IPS-NIHi11 (cell line): ENCODE results near the gene CAMTA1.
"Not testable (repeated sequence)": the region's sequence is repeated elsewhere in the genome, so short reads cannot be mapped to it uniquely, and the experiment has no call there.

ENCODE experiments used
- DNase-seq: peaks from one replicate; pipeline ENCODE4 v3.0.0; 2012; ENCODE audit warnings: mixed read lengths, low spot score

The CAMTA1 gene

DNA sequence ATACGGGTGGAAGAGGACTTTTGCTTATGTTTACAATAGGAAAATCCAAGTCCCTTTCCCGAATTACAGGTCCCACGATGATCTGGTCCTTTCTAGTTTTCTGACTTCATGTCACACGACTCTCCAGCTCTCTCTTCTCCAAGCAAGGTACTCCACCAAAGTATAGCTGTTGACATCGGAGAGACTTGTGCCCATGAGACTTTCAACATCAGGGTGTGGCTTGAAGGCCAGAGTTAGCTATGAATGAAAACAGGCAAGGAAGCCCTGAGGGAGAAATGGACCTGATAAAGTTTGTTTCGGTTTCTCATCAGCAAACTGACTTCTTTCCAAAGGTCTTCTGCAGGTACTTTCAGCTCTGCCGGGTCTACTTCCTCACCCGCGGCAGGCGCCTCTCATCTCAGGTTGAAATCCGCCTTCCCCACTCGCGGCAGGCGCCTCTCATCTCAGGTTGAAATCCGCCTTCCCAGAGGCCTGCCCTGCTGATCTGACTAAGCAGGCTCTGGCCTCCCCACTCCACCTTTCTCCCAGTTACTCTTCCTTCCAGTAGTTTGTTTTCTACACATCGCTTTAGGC is 996.8 kb downstream of the CAMTA1 start:
- DNase-seq = no peak

- peak; percentile 90 for DNase-seq
These were observed 998.0 kb downstream of the CAMTA1 start for GRCh38 chr1:7783178-7783711.

DNA sequence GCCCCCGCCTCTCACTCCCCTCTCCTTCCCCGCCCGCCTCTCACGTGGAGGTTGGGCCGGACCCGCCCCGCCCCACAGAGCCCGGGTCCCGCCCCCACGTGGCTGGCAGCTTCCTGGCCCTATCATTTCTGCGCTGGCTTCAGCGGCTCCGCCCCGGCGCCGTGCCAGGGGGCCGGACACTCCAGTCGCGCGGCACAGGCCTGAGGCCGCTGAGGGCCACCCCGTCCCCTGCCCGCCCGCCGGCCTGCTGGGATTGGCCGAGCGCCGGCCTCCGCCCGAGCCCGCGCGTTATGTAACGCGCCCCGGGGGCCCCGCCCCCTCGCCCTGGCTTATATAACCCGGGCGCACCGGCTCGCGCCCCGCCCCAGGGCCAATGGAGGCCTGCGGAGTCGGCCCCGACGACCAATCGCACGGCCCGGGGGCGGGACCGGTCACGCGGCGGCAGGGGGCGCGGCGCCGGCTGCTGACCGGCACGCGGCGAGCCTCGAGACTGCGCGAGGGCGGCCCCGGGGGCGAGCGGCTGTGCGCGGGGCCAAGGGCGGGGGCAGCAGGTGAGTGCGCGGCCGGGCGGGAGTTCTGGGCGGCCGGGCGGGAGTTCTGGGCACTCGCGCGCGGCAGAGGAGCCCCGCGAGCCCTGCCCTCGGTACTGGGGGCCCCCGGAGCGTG is 998.7 kb downstream of the CAMTA1 start, which contains the start of gene PER3:
TSS of gene PER3 (plus strand) at position 466 of the 666 bp plus-strand sequence. CDS start 587 bp downstream, outside the sequence.
- peak; percentile 98 for DNase-seq

DNA sequence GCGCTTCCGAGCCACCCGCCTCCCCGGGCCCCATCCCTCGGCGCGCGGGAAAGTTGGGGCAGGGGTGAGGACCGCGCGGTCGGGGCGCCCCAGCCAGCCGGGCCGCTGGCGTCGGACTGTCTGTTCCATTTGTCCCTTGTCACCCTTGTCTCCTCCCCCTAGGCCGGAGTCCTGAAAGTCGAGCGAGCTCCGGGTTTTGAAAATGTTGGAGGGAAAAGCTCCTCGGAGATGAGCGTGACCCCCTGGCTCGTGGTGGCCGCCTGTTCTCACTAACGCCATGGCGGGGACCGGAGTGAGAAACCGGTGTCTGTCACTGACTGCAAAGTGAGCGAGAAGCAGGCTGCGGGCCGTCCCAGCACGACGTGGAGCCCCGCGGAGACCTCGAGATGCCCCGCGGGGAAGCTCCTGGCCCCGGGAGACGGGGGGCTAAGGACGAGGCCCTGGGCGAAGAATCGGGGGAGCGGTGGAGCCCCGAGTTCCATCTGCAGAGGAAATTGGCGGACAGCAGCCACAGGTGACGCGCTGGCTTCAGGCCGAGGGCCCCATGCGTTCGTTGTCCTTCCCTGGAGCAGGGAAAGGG is 999.3 kb downstream of the CAMTA1 start:
- DNase-seq = no peak

- no peak for DNase-seq
These were observed 999.9 kb downstream of the CAMTA1 start for GRCh38 chr1:7785108-7785507.

GRCh38 chr1:7786795-7787194 is 1001.5 kb downstream of the CAMTA1 start:
- DNase-seq = no peak

DNA sequence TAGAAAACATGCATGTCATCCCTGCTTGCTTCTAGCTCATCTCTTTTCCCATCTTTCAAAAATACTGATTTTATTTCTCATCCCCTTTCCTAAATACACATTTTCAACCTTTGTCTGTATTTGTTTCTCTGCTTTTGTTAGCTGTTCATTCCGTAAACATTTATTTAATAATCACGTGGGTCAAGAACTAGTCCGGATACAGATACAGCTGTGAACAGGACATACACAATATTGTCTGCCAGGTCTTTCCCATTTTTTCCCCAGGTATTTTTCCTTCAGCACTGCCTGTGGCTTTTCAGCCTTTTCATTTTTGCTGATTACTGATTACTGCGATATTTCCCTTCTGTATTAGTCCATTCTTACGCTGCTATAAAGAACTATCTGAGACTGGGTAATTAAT is 1004.6 kb downstream of the CAMTA1 start:
- DNase-seq = no peak

GRCh38 chr1:7791027-7791426 is 1005.8 kb downstream of the CAMTA1 start:
- DNase-seq = not testable (repeated sequence)

DNA sequence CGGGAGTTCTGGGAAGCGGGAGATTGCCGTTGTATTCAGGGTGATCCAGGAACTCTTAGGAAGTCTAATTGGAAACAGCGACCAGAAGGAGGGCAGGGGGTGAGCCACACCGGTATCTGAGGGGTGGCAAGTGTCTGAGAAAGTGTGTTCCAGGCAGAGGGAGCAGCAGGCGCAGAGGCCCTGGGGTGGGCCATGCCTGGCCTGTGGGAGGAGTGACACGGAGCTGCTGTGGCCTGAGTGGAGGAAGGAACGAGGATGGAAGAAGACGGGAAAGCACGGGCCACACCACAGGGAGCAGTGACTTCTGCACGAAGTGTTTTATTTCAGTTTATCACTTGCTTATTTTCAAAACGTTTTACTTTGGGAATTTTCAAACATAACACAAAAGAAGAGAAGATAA is 1010.2 kb downstream of the CAMTA1 start:
- DNase-seq = no peak

DNA sequence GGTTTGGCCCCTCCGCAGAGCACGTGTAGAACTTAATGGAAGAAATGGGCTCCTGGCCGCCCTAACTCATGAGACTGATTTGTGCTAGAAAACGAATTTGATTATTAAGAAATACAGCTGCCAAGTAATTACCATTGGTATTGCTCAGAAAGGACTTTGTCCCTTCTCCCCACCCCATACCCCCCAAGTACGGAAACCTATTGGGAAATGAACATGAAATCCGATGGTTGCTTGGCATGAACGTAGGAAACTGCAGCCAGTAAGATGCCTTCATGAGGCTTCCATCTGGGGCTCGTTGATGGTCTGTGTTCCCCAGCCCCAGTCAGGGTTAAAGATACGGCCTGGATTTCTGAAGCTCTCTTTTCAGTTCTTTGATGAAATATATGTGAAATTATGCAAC is 1020.2 kb downstream of the CAMTA1 start:
- no peak for DNase-seq

- peak; percentile 25 for DNase-seq
These were observed 1023.1 kb downstream of the CAMTA1 start for GRCh38 chr1:7808253-7808844.

GRCh38 chr1:7809742-7810141 is 1024.5 kb downstream of the CAMTA1 start:
- no peak for DNase-seq

GRCh38 chr1:7810395-7810794 is 1025.1 kb downstream of the CAMTA1 start:
- DNase-seq = no peak

GRCh38 chr1:7811476-7811875 is 1026.2 kb downstream of the CAMTA1 start:
- no peak for DNase-seq

- DNase-seq = no peak
These were observed 1028.6 kb downstream of the CAMTA1 start for GRCh38 chr1:7813677-7814373.
